Stimulated activated naive CD8-positive, alpha-beta T cell treated with anti-CD3 and anti-CD28 coated beads, Interleukin-15, Interleukin-2, amounts not matched to agents 100 ng/mL and 50 ng/mL, for 24 hours (primary cell): ENCODE measurements around the gene PRKCE.

Experiments
- H3K27ac Mint-ChIP-seq: one replicate; pipeline ENCODE4 v1.8.0; 2021; ENCODE audit warnings: mild to moderate bottlenecking, mixed read lengths
- H3K27me3 Mint-ChIP-seq: one replicate; pipeline ENCODE4 v1.8.0; 2021; ENCODE audit warnings: mixed read lengths
- H3K36me3 Mint-ChIP-seq: one replicate; pipeline ENCODE4 v1.8.0; 2021; ENCODE audit warnings: low read depth, mixed read lengths
- H3K4me1 Mint-ChIP-seq: one replicate; pipeline ENCODE4 v1.8.0; 2021; ENCODE audit warnings: low read depth, mixed read lengths
- H3K4me3 Mint-ChIP-seq: one replicate; pipeline ENCODE4 v1.8.0; 2021; ENCODE audit warnings: mild to moderate bottlenecking, mixed read lengths
- H3K9me3 Mint-ChIP-seq: one replicate; pipeline ENCODE4 v1.8.0; 2021; ENCODE audit warnings: mixed read lengths

Gene PRKCE

GRCh38 chr2:45973426-45973825 is 322.0 kb downstream of the PRKCE start:
- Mint-ChIP-seq H3K27ac (no peak overlapping the region), H3K4me1 (no peaks in the 10 kb centered on the region), H3K36me3 (no peaks in the 10 kb centered on the region), H3K4me3 (no peak overlapping the region), H3K27me3 (no peaks in the 10 kb centered on the region), H3K9me3 (no peaks in the 10 kb centered on the region)

GRCh38 chr2:45974056-45974455 is 322.6 kb downstream of the PRKCE start:
- Mint-ChIP-seq H3K4me1 (no peaks in the 10 kb centered on the region), H3K36me3 (peaks cover 4% of the 10 kb centered on the region), H3K27me3 (no peaks in the 10 kb centered on the region), H3K4me3 (no peak overlapping the region), H3K9me3 (no peaks in the 10 kb centered on the region), H3K27ac (no peak overlapping the region)

- H3K27me3 Mint-ChIP-seq = no peaks in the 10 kb centered on the region
- no peak overlapping the region for H3K4me3 Mint-ChIP-seq
- H3K27ac Mint-ChIP-seq = no peak overlapping the region
- peaks cover 4% of the 10 kb centered on the region for H3K36me3 Mint-ChIP-seq
- H3K9me3 Mint-ChIP-seq = no peaks in the 10 kb centered on the region
- no peaks in the 10 kb centered on the region for H3K4me1 Mint-ChIP-seq
These were observed 323.4 kb downstream of the PRKCE start for GRCh38 chr2:45974762-45975408.

DNA sequence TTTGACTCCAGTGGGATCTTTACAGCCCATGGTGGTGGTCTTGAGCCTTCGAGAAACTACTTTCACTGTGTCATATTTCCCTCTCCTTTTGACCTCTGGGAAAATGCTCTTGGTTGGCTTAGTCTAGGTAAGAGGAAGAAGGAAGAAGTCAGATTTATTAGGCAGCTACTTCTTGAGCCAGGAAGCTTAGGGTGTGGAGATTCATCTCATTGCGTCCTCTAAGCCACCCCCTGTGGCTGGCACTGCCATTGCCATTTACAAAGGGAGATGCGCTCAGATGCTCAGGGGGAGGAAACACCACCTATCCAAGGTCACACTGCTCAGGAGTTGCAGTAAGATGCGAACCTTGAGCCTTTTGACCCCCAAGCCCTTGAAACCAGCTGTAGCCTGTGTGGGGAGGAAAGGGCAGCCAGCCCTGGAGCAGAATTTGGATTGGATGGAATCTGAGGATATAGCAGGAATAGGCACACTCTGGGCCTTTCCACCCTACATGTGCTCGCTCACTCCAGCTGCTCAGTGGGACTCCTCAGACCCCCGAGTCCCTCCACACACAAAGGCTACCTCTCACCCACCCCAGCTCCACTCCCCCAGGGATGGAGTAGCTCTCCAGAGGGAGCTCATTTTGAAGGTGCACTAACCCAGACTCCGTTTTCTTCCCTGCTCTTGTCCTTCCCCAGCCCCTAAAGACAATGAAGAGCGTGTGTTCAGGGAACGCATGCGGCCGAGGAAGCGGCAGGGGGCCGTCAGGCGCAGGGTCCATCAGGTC is 324.5 kb downstream of the PRKCE start:
- no peak overlapping the region for H3K27ac Mint-ChIP-seq
- H3K36me3 Mint-ChIP-seq = peaks cover 13% of the 10 kb centered on the region
- H3K9me3 Mint-ChIP-seq = no peaks in the 10 kb centered on the region
- no peak overlapping the region for H3K4me3 Mint-ChIP-seq
- no peaks in the 10 kb centered on the region for H3K4me1 Mint-ChIP-seq
- H3K27me3 Mint-ChIP-seq = no peaks in the 10 kb centered on the region

DNA sequence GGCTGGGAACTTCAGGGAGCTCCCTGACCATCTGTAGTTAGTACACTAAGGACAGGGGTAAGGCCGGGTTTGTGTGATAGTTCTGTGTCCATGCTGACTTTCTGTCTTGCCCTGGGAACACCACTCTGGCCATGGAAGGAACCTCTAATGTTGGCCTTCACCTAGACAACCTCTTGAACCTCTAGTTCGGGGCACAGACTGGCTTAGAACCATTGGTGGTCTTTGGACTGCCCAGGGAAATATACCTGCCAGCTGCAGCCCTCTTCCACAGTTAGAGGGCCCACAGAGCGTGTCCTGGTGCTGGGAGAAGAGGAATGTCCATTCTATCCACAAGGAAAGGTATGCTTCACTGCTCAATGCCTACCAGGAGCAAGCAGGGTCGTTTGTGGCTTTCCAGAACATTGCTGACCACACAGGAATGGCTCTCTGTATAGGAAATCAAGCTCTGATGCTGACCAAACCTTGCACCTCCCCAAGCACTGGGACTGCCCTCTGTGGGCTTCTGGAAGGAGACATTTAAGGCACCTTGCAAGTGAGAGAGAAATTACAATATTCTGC is 326.9 kb downstream of the PRKCE start:
- no peaks in the 10 kb centered on the region for H3K27me3 Mint-ChIP-seq
- H3K4me1 Mint-ChIP-seq = no peaks in the 10 kb centered on the region
- H3K9me3 Mint-ChIP-seq = no peaks in the 10 kb centered on the region
- peaks cover 20% of the 10 kb centered on the region for H3K36me3 Mint-ChIP-seq
- H3K27ac Mint-ChIP-seq = no peak overlapping the region
- H3K4me3 Mint-ChIP-seq = no peak overlapping the region

- H3K36me3 Mint-ChIP-seq = peaks cover 20% of the 10 kb centered on the region
- no peaks in the 10 kb centered on the region for H3K27me3 Mint-ChIP-seq
- H3K4me1 Mint-ChIP-seq = no peaks in the 10 kb centered on the region
- H3K9me3 Mint-ChIP-seq = no peaks in the 10 kb centered on the region
- H3K4me3 Mint-ChIP-seq = no peak overlapping the region
- H3K27ac Mint-ChIP-seq = no peak overlapping the region
These were observed 327.6 kb downstream of the PRKCE start for GRCh38 chr2:45979065-45979464.

GRCh38 chr2:45980161-45980865 is 328.8 kb downstream of the PRKCE start:
- peaks cover 5% of the 10 kb centered on the region for H3K4me1 Mint-ChIP-seq
- peaks cover 20% of the 10 kb centered on the region for H3K36me3 Mint-ChIP-seq
- no peak overlapping the region for H3K4me3 Mint-ChIP-seq
- no peaks in the 10 kb centered on the region for H3K9me3 Mint-ChIP-seq
- no peak overlapping the region for H3K27ac Mint-ChIP-seq
- H3K27me3 Mint-ChIP-seq = no peaks in the 10 kb centered on the region

- Mint-ChIP-seq H3K27ac (no peak overlapping the region), H3K27me3 (no peaks in the 10 kb centered on the region), H3K4me1 (peaks cover 5% of the 10 kb centered on the region), H3K4me3 (no peak overlapping the region), H3K9me3 (no peaks in the 10 kb centered on the region), H3K36me3 (peaks cover 29% of the 10 kb centered on the region)
These were observed 330.0 kb downstream of the PRKCE start for GRCh38 chr2:45981384-45981930.

GRCh38 chr2:45982096-45982495 is 330.6 kb downstream of the PRKCE start:
- no peaks in the 10 kb centered on the region for H3K9me3 Mint-ChIP-seq
- no peak overlapping the region for H3K4me3 Mint-ChIP-seq
- peaks cover 30% of the 10 kb centered on the region for H3K36me3 Mint-ChIP-seq
- H3K27ac Mint-ChIP-seq = no peak overlapping the region
- no peaks in the 10 kb centered on the region for H3K27me3 Mint-ChIP-seq
- H3K4me1 Mint-ChIP-seq = peaks cover 5% of the 10 kb centered on the region

- peaks cover 5% of the 10 kb centered on the region for H3K4me1 Mint-ChIP-seq
- no peaks in the 10 kb centered on the region for H3K9me3 Mint-ChIP-seq
- H3K27me3 Mint-ChIP-seq = no peaks in the 10 kb centered on the region
- peaks cover 30% of the 10 kb centered on the region for H3K36me3 Mint-ChIP-seq
- H3K27ac Mint-ChIP-seq = no peak overlapping the region
- no peak overlapping the region for H3K4me3 Mint-ChIP-seq
These were observed 331.7 kb downstream of the PRKCE start for GRCh38 chr2:45983213-45983612.

DNA sequence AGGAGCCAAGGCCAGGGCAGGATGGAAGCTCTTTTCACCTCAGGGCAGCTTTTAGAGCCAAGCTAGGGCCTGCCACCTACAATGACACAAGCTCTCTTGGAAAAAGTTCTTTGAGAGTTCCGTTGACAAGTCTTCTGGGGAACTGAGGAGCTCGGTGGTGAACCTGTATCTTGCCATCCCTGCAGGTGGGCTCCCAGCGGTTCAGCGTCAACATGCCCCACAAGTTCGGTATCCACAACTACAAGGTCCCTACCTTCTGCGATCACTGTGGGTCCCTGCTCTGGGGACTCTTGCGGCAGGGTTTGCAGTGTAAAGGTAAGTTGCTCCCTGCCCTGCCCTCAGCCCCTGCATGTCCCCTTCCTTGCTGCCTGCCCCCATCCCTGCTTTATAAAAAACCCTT is 332.9 kb downstream of the PRKCE start:
- H3K36me3 Mint-ChIP-seq = peaks cover 26% of the 10 kb centered on the region
- H3K27ac Mint-ChIP-seq = no peak overlapping the region
- no peaks in the 10 kb centered on the region for H3K27me3 Mint-ChIP-seq
- peaks cover 5% of the 10 kb centered on the region for H3K4me1 Mint-ChIP-seq
- H3K4me3 Mint-ChIP-seq = no peak overlapping the region
- no peaks in the 10 kb centered on the region for H3K9me3 Mint-ChIP-seq

- Mint-ChIP-seq H3K27ac (no peak overlapping the region), H3K4me1 (peaks cover 5% of the 10 kb centered on the region), H3K27me3 (no peaks in the 10 kb centered on the region), H3K9me3 (no peaks in the 10 kb centered on the region), H3K4me3 (no peak overlapping the region), H3K36me3 (peaks cover 26% of the 10 kb centered on the region)
These were observed 333.5 kb downstream of the PRKCE start for GRCh38 chr2:45984896-45985473.

- Mint-ChIP-seq H3K4me1 (peaks cover 5% of the 10 kb centered on the region), H3K27ac (no peak overlapping the region), H3K9me3 (no peaks in the 10 kb centered on the region), H3K4me3 (no peak overlapping the region), H3K27me3 (no peaks in the 10 kb centered on the region), H3K36me3 (peaks cover 16% of the 10 kb centered on the region)
These were observed 335.0 kb downstream of the PRKCE start for GRCh38 chr2:45986509-45986908.

- H3K4me3 Mint-ChIP-seq = no peak overlapping the region
These were observed 336.4 kb downstream of the PRKCE start for GRCh38 chr2:45987856-45988255.

More at GRCh38 chr2:45987856-45988255, 336.4 kb downstream of the PRKCE start:
- peaks cover 5% of the 10 kb centered on the region for H3K4me1 Mint-ChIP-seq
- no peaks in the 10 kb centered on the region for H3K27me3 Mint-ChIP-seq
- no peaks in the 10 kb centered on the region for H3K9me3 Mint-ChIP-seq
- no peak overlapping the region for H3K27ac Mint-ChIP-seq
- peaks cover 10% of the 10 kb centered on the region for H3K36me3 Mint-ChIP-seq
